DND-41 (cell line): Measurements from ENCODE around the gene EPHX1.

Experiments
- ATAC-seq: fragments of 200-7000 bp; cut with Tn5 transposase; 3 replicates; pipeline ENCODE4 v1.9.1; 2021; ENCODE audit warnings: low read depth; ENCODE audit not compliant: insufficient read depth
- DNase-seq: peaks from one replicate; pipeline ENCODE4 v3.0.0-alpha.2; 2020
- H2AFZ ChIP-seq: 2 replicates; pipeline ENCODE4 v1.6.0; 2012; ENCODE audit warnings: low read depth, low read length
- H3K27ac ChIP-seq: 2 replicates; pipeline ENCODE4 v1.5.1; 2012; ENCODE audit warnings: low read length, inconsistent platforms
- H3K27me3 ChIP-seq: fragments of 200-600 bp; sonication (generic); 2 replicates; pipeline ENCODE4 v1.6.0; 2012; ENCODE audit warnings: low read length, mild to moderate bottlenecking, inconsistent platforms; ENCODE audit not compliant: insufficient read depth, poor library complexity
- H3K36me3 ChIP-seq: 2 replicates; pipeline ENCODE4 v1.5.1; 2012; ENCODE audit warnings: low read length, inconsistent platforms; ENCODE audit not compliant: insufficient read depth
- H3K4me1 ChIP-seq: 2 replicates; pipeline ENCODE4 v1.5.1; 2012; ENCODE audit warnings: mild to moderate bottlenecking, low read length; ENCODE audit not compliant: insufficient read depth
- H3K4me2 ChIP-seq: 2 replicates; pipeline ENCODE4 v1.6.0; 2012; ENCODE audit warnings: mild to moderate bottlenecking, moderate library complexity, low read length, inconsistent platforms; ENCODE audit not compliant: insufficient read depth
- H3K4me3 ChIP-seq, 2 experiments: fragments of 200-600 bp in 1 of 2; shearing (Covaris generic) in 1 of 2; 2 replicates each; pipeline ENCODE4 v1.5.1; 2012 to 2016; ENCODE audit warnings: inconsistent platforms in 2 of 2, low read length in 2 of 2, mild to moderate bottlenecking in 2 of 2, low read depth in 1 of 2, moderate library complexity in 1 of 2
- H3K79me2 ChIP-seq: 2 replicates; pipeline ENCODE4 v1.6.0; 2012; ENCODE audit warnings: low read length, inconsistent platforms; ENCODE audit not compliant: insufficient read depth
- H3K9ac ChIP-seq: 2 replicates; pipeline ENCODE4 v1.6.0; 2012; ENCODE audit warnings: low read depth, mild to moderate bottlenecking, inconsistent platforms, low read length, moderate library complexity
- H3K9me3 ChIP-seq: 2 replicates; pipeline ENCODE4 v1.5.1; 2012; ENCODE audit warnings: low read length, moderate library complexity, mild to moderate bottlenecking, inconsistent platforms; ENCODE audit not compliant: insufficient read depth, severe bottlenecking
- H4K20me1 ChIP-seq: 2 replicates; pipeline ENCODE4 v1.6.0; 2012; ENCODE audit warnings: low read length; ENCODE audit not compliant: insufficient read depth
- EZH2 ChIP-seq: IDR thresholded peaks from 3 replicates; pipeline ENCODE4 v1.6.1; 2012; ENCODE audit warnings: borderline replicate concordance, low read depth, mild to moderate bottlenecking, moderate library complexity, low read length, inconsistent platforms; ENCODE audit not compliant: severe bottlenecking
- TF ChIP-seq, protein P1 (sequence below): IDR thresholded peaks from 2 replicates; pipeline ENCODE4 v1.5.1; 2012; ENCODE audit warnings: borderline replicate concordance, low read length, moderate library complexity, mild to moderate bottlenecking; ENCODE audit not compliant: poor library complexity, severe bottlenecking; ENCODE audit errors: extremely low read depth

The EPHX1 gene

DNA sequence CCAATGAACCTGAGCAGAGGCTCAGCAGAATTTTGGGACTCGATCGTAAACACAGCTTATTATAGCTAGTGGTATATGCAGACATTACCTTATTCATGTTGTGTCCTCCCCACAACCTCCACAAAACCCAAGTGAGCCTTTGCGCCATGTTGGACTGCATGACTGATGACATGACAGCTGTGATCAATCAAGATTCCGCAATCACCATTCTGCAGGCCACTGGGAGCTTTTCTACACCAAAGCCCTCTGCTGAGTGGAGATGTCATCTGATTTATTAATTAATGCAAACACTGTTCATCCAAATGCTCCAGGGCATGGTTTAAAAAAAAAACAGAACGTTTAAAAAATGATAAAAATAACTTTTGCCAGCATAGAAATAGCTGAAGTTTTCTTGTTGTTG lies 40.2 kb upstream of the EPHX1 start:
- H3K79me2 ChIP-seq: no peaks in the 10 kb centered on the region
- no peaks in the 10 kb centered on the region for H4K20me1 ChIP-seq
- no peak overlapping the region for H3K4me2 ChIP-seq
- ATAC-seq: no peak
- H3K9me3 ChIP-seq: no peaks in the 10 kb centered on the region
- H3K4me1 ChIP-seq: peaks cover 12% of the 10 kb centered on the region; the same call in 1 of the 2 replicates
- TF ChIP-seq EZH2: no peak
- TF ChIP-seq, protein P1, sequence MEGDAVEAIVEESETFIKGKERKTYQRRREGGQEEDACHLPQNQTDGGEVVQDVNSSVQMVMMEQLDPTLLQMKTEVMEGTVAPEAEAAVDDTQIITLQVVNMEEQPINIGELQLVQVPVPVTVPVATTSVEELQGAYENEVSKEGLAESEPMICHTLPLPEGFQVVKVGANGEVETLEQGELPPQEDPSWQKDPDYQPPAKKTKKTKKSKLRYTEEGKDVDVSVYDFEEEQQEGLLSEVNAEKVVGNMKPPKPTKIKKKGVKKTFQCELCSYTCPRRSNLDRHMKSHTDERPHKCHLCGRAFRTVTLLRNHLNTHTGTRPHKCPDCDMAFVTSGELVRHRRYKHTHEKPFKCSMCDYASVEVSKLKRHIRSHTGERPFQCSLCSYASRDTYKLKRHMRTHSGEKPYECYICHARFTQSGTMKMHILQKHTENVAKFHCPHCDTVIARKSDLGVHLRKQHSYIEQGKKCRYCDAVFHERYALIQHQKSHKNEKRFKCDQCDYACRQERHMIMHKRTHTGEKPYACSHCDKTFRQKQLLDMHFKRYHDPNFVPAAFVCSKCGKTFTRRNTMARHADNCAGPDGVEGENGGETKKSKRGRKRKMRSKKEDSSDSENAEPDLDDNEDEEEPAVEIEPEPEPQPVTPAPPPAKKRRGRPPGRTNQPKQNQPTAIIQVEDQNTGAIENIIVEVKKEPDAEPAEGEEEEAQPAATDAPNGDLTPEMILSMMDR: no peak
- H3K27ac ChIP-seq: no peak overlapping the region
- H3K9ac ChIP-seq: no peak overlapping the region
- H2AFZ ChIP-seq: no peak overlapping the region
- no peaks in the 10 kb centered on the region for H3K27me3 ChIP-seq
- no peak for DNase-seq
- no peaks in the 10 kb centered on the region for H3K36me3 ChIP-seq
- H3K4me3 ChIP-seq: no peak overlapping the region

DNA sequence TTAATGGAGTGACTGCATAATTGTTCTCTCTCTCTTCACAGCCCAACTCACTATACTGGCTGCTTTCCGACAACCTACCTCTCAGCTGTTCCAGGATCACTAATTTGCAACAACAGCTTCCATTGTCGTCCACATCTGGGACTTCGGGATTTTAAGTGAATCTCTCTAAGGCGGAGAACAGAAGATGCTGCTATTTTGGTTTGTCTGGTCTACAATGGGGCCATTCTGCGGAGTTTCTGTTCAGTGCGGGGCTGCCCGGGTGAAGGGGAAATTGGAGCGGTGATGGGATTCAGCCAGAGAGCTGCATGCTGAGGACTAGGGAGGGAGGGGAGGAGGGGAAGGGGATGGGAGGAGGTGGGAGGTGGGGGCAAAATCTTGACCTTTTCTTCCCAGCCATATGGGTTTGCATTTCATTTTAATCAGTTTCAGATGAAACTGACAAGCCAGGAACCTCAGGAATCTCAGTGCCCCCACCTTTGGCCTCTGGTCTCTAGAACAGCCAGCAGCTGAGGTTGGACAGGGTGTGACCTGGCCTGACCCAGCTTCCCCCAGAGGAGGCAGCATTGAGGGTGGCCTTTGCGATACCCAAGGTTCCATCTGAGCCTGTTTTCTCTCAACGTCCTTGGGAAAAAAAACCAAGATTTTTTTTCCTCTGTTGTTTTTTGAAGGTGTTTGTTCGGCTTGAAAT lies 39.2 kb upstream of the EPHX1 start:
- H3K9ac ChIP-seq: no peak overlapping the region
- DNase-seq (no peak), ATAC-seq (no peak)
- peaks cover 12% of the 10 kb centered on the region; the same call in 1 of the 2 replicates for H3K4me1 ChIP-seq
- H3K9me3 ChIP-seq: no peaks in the 10 kb centered on the region
- H3K4me2 ChIP-seq: no peak overlapping the region
- TF ChIP-seq, protein P1: no peak
- TF ChIP-seq EZH2: no peak
- no peaks in the 10 kb centered on the region for H3K27me3 ChIP-seq
- no peak overlapping the region for H3K27ac ChIP-seq
- no peaks in the 10 kb centered on the region for H3K79me2 ChIP-seq
- H3K4me3 ChIP-seq: no peak overlapping the region
- H2AFZ ChIP-seq: no peak overlapping the region
- no peaks in the 10 kb centered on the region for H3K36me3 ChIP-seq
- no peaks in the 10 kb centered on the region for H4K20me1 ChIP-seq

DNA sequence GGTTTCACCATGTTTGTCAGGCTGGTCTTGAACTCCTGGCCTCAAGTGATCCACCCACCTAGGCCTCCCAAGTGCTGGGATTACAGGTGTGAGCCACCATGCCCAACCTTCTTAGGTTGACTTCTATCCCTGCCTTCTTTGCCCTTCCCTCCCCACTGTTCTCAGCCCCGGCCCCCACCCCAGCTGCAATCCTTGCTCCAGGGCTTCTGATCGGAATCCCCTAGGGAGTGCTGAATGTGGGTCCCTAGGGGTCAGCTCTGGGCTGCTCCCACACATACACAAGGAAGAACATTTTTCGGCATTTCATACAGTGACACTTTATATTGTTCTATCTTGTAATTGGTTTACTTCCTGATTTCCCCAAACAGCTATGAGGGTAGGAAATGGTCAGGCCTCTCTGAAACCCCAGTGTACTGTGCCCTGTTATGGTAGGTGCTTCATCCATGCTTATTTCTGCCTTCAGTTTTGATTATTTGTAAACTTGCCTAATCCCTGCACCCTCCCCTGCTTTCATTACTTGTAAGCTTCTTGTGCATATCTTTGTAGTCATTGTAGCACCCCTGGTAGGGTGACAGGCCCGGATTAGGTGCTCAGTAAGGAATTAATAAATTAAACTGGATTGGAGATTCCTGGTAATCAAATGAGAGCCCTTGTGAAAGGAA lies 38.1 kb upstream of the EPHX1 start:
- no peak for ATAC-seq
- Histone ChIP-seq H3K4me2 (no peak overlapping the region), H3K9me3 (no peaks in the 10 kb centered on the region), H3K27me3 (no peaks in the 10 kb centered on the region), H3K9ac (no peak overlapping the region), H3K79me2 (peaks cover 3% of the 10 kb centered on the region; the same call in 1 of the 2 replicates), H3K36me3 (no peaks in the 10 kb centered on the region), H2AFZ (no peak overlapping the region), H3K27ac (no peak overlapping the region), H3K4me3 (no peak overlapping the region), H3K4me1 (peaks cover 21% of the 10 kb centered on the region), H4K20me1 (no peaks in the 10 kb centered on the region)
- TF ChIP-seq, protein P1: no peak
- no peak for TF ChIP-seq EZH2
- no peak for DNase-seq
